Measurements from ENCODE around the gene PRR36.

The PRR36 gene

DNA sequence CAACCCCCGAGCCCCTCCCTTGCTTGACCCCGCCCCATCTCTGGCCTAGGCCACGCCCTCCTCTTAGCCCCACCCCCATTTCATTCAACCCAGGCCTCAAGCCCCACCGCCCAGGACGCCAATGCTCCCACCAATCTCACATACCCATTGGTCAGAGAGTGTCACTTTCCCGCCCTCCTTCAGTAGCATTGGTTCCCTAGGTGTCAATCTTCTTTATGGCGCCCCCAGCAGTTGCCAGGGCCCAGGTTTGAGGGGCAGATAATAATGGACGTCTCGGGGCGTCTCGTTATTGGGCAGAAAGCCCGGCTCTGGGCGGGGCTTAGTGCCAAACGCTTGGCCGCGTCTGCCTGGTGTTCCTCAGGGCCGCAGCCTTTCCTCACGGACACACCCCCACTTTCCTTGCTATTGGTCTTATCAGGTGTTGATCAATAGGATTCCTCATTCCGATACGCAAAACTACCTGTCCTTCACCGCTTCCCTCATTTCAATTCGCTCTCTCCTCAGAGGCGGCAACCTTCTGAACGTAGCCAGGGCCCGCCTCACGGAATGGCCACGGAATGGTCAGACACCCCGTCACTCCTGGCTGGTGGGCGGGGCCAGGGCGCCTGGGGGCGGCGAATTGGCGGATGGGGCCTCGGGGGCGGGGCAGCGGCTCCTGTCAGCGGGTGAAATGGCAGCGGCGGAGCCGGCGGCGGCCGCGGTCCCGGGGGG is 44.5 kb downstream of the PRR36 start, which contains the start of gene EVI5L:
TSS of gene EVI5L (plus strand) at position 658 of the 711 bp plus-strand sequence. CDS start 16,325 bp downstream, outside the sequence.
- peak; percentile 100 for DNase-seq (ENCODE audit: low read depth)
- peak within 1 kb of the TSS; percentile 73 for H3K4me3 ChIP-seq (ENCODE audit: low read depth, low read length)
- TF ChIP-seq, protein P1, sequence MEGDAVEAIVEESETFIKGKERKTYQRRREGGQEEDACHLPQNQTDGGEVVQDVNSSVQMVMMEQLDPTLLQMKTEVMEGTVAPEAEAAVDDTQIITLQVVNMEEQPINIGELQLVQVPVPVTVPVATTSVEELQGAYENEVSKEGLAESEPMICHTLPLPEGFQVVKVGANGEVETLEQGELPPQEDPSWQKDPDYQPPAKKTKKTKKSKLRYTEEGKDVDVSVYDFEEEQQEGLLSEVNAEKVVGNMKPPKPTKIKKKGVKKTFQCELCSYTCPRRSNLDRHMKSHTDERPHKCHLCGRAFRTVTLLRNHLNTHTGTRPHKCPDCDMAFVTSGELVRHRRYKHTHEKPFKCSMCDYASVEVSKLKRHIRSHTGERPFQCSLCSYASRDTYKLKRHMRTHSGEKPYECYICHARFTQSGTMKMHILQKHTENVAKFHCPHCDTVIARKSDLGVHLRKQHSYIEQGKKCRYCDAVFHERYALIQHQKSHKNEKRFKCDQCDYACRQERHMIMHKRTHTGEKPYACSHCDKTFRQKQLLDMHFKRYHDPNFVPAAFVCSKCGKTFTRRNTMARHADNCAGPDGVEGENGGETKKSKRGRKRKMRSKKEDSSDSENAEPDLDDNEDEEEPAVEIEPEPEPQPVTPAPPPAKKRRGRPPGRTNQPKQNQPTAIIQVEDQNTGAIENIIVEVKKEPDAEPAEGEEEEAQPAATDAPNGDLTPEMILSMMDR (conservative IDR thresholded peaks at IDR 0.05; ENCODE audit: low read depth, low read length): no peak

DNA sequence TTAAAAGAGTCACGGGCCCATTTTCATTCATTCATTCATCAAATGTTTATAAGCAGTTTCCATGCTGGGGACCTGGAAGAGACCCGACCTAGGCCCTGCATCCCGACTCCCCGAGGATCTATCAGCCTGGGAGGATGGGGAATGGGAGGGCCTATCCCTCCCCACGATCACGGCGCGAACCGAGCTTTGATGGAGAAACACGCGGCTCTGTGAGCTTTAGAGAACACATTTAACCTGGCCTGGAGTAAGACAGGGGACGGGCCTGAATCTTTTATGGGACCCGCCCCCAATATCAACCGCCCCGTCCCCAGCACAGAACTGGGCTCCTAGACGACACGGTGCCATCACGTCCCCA is 45.0 kb downstream of the PRR36 start:
- DNase-seq (ENCODE audit: low read depth): no peak
- peak overlapping the region; percentile 39 for H3K4me3 ChIP-seq (ENCODE audit: low read depth, low read length)
- TF ChIP-seq, protein P1 (conservative IDR thresholded peaks at IDR 0.05; ENCODE audit: low read depth, low read length): no peak

DNA sequence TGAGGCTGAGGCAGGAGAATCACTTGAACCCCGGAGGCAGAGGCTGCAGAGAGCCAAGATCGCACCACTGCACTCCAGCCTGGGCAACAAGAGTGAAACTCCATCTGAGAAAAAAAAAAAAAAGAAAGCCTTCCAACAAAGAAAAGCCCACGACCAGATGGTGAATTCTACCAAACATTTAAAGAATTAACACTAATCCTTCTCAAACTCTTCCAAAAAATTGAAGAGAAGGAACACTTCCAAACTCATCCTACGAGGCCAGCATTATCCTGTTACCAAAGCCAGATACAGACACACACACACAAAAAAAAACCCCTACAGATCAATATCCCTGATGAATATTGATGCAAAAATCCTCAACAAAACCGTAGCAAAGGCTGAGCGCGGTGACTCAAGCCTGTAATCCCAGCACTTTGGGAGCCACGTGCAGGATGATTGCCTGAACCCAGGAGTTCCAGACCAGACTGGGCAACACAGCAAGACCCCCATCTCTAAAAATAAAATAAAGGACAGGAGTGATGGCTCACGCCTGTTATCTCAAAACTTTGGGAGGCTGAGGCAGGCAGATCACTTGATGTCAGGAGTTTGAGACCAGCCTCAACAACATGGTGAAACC is 50.4 kb downstream of the PRR36 start:
- TF ChIP-seq, protein P1 (conservative IDR thresholded peaks at IDR 0.05; ENCODE audit: low read depth, low read length): no peak
- DNase-seq (ENCODE audit: low read depth): no peak
- H3K4me3 ChIP-seq (ENCODE audit: low read depth, low read length): no peak overlapping the region

DNA sequence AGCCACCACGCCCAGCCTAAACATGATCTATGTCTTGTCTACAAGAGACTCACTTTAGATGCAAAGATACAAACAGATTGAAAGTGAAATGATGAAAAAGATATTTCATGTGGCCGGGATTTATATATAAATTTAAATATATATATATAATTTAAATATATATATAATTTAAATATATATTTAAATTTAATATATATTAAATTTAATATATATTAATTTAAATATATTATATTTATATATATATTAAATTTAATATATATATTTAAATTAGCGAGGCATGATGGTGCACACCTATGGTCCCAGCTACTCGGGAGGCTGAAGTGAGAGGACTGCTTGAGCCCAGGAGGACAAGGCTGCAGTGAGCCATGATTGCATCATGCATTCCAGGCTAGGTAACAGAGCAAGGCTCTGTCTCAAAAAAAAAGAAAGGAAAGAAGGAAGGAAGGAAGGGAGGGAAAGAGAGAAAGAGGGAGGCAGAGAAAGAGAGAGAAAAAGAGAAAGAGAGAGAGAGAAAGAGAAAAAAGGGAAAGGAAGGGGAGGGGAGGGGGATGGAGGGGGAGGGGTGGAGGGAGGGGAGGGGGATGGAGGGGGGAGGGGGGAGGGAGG is 51.2 kb downstream of the PRR36 start:
- TF ChIP-seq, protein P1 (conservative IDR thresholded peaks at IDR 0.05; ENCODE audit: low read depth, low read length): no peak
- DNase-seq (ENCODE audit: low read depth): no peak
- no peak overlapping the region for H3K4me3 ChIP-seq (ENCODE audit: low read depth, low read length)

DNA sequence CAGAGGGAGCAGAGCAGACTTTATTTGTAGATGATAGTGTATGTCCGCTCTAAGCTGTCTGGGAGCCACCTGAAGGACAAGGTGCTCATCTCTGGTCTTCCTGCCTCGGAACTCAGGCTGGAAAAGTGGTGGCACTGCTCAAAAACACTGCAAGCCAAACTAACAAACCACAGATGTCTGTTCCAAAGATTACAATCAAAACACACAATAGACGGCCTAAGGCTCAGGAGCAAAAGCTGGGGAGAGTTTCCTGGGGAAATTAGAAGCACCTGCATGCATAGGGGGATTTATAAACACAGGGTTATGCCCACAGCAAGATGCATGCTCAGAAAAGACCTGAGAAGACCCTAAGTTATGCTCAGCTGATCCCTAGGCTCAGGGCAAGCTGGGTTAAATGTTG is 53.6 kb downstream of the PRR36 start:
- no peak overlapping the region for H3K4me3 ChIP-seq (ENCODE audit: low read depth, low read length)
- TF ChIP-seq, protein P1 (conservative IDR thresholded peaks at IDR 0.05; ENCODE audit: low read depth, low read length): no peak
- DNase-seq (ENCODE audit: low read depth): no peak

DNA sequence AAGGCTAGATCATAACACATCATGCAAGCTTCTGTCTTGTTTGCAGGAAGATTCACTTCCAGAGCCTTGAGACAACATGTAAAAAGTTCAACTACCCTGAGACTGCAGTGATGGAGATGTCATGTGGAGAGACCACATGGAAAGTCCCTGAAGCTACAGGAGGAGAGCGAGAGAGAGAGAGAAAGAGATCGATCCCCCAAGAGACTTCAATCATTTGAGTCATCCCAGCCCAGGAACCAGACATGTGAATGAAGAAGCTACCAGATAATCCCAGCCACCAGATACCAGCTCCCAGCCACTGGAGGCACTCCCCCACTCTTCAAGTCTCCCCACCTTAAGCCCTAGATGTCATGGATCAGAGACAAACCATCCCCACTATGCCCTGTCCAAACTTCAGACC is 54.9 kb downstream of the PRR36 start:
- DNase-seq (ENCODE audit: low read depth): no peak
- H3K4me3 ChIP-seq (ENCODE audit: low read depth, low read length): no peak overlapping the region
- TF ChIP-seq, protein P1 (conservative IDR thresholded peaks at IDR 0.05; ENCODE audit: low read depth, low read length): no peak

Data from choroid plexus epithelial cell (primary cell).